Karpas-422 (cell line): ENCODE results near the gene BTBD2. TPM values are rescaled to one million over a fixed set of nuclear protein-coding genes. Genes with fewer than 3 reads are reported as not detected.
A peak's percentile ranks its signal among the peaks of the same experiment; 100 is the strongest.

ENCODE experiments used
- DNase-seq: peaks from one replicate; pipeline ENCODE4 v3.0.0-alpha.2; 2015
- H2AFZ ChIP-seq: fragments of 200-600 bp; sonication (generic); 2 replicates; pipeline ENCODE4 v1.6.1; 2014; ENCODE audit warnings: antibody characterized with exemption, low read length, mixed read lengths
- H3K27ac ChIP-seq: fragments of 200-600 bp; sonication (generic); 2 replicates; pipeline ENCODE4 v1.5.1; 2014; ENCODE audit warnings: mild to moderate bottlenecking, low read length, moderate library complexity
- H3K27me3 ChIP-seq: fragments of 200-600 bp; sonication (generic); 2 replicates; pipeline ENCODE4 v1.6.1; 2014; ENCODE audit warnings: low read length, mixed read lengths
- H3K36me3 ChIP-seq: fragments of 200-600 bp; sonication (generic); 2 replicates; pipeline ENCODE4 v1.6.1; 2014; ENCODE audit warnings: low read length, mixed read lengths; ENCODE audit not compliant: insufficient read depth
- H3K4me1 ChIP-seq: fragments of 200-600 bp; sonication (generic); 2 replicates; pipeline ENCODE4 v1.6.1; 2014; ENCODE audit warnings: mild to moderate bottlenecking, low read length, mixed read lengths
- H3K4me2 ChIP-seq: fragments of 200-600 bp; sonication (generic); 2 replicates; pipeline ENCODE4 v1.6.1; 2014; ENCODE audit warnings: low read length, low read depth, mild to moderate bottlenecking; ENCODE audit not compliant: poor library complexity, severe bottlenecking
- H3K4me3 ChIP-seq: fragments of 200-600 bp; sonication (generic); 2 replicates; pipeline ENCODE4 v1.5.1; 2014; ENCODE audit warnings: mild to moderate bottlenecking, antibody characterized with exemption, low read length, mixed read lengths
- H3K79me2 ChIP-seq: fragments of 200-600 bp; sonication (generic); 2 replicates; pipeline ENCODE4 v1.6.1; 2014; ENCODE audit warnings: mild to moderate bottlenecking, low read length, mixed read lengths
- H3K9ac ChIP-seq: fragments of 200-600 bp; sonication (generic); 2 replicates; pipeline ENCODE4 v1.6.0; 2014; ENCODE audit warnings: low read length
- H3K9me2 ChIP-seq: fragments of 200-600 bp; sonication (generic), shearing (Covaris generic); replicated peaks from 2 replicates; pipeline ENCODE4 v1.6.0; 2014; ENCODE audit warnings: mild to moderate bottlenecking, low read length, moderate library complexity; ENCODE audit not compliant: insufficient read depth
- H3K9me3 ChIP-seq: fragments of 300-700, 200-600 bp; sonication (generic); 2 replicates; pipeline ENCODE4 v1.6.1; 2014; ENCODE audit warnings: low read length, mixed read lengths
- H4K20me1 ChIP-seq: fragments of 200-600 bp; sonication (generic); 2 replicates; pipeline ENCODE4 v1.6.1; 2014; ENCODE audit warnings: mild to moderate bottlenecking, antibody characterized with exemption, low read length, low read depth; ENCODE audit not compliant: insufficient read depth
- total RNA-seq: library from RNA; depleted of rRNA; stranded (reverse); fragments of >200 nt; shearing (Covaris generic); gene quantifications from 2 replicates; pipeline ENCODE4 v1.2.3, GENCODE V29; 2014; ENCODE audit warnings: low replicate concordance

Gene BTBD2
- total RNA-seq, 1 experiment from 2014 or later, result 66.8 TPM

DNA sequence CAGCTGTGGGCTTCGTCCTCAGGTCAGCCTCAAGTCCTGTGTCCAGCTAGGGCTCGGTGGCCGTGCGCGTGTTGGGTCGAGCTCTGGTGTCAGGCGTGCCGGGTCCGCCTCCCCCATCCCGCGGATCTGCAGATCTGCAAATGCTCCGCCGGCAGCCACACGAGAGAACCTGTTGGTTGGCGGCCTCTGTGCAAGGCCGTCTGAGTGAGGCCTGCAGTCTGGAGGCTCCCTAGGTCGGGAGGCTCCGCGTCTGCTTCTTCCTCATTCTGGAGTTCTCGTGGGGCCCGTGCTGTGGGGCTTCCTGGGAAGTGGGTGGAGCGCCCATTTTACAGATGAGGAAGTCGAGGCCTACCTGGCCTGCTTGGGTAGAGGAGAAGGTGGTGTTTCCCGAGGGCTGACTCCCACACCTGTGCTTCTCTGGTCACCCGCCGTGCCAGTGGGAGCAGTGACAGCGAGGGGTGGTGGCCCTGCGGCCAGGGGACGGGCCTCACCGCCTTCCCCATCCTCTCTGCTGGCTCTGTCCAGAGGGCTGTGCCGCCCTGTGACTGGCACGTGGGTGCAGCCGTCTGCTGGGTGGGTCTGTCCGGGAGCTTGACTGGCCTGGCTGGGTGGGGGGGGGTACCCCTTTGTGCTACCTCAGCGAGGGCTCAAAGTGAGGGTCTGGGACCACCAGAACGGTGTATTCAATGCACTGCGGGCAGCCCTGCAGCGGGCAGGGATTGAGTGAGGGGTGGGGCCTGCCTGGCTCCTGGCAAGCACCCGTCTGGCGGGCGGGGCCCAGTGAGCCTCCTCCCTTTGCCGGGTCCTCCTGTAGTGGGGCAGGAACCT lies 71.2 kb downstream of the BTBD2 start:
- Histone ChIP-seq H3K4me2 (no peak overlapping the region), H3K9me2 (no peaks in the 10 kb centered on the region), H3K9ac (no peak overlapping the region), H3K27ac (no peak overlapping the region), H3K36me3 (no peaks in the 10 kb centered on the region), H2AFZ (no peak overlapping the region), H3K4me3 (no peak overlapping the region), H3K79me2 (peaks cover 71% of the 10 kb centered on the region), H3K4me1 (peaks cover 22% of the 10 kb centered on the region), H4K20me1 (peaks cover 24% of the 10 kb centered on the region; the same call in 1 of the 2 replicates), H3K27me3 (no peaks in the 10 kb centered on the region), H3K9me3 (no peaks in the 10 kb centered on the region)
- DNase-seq, result no peak

DNA sequence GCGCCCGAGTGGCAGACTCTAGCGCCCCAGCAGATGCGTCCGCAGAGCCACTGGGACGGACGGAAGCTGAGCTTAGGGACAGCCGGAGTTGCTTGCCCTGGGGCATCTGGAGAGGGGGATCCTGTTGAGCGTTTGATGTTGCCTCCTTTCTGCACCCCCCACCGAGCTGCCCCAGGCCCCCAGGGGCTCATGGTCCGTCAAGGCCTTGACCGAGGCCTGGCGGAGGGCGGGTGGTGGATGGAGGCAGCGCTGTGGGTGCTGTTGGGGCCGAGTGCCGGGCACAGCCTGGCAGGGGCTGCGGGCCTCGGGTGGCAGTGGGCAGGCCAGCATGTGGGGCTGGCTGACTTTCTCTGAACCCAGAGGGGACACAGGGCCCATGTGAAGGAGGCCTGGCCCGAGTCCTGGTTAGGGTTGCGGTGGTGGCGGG lies 71.8 kb downstream of the BTBD2 start:
- DNase-seq, result no peak
- Histone ChIP-seq H3K4me1 (peaks cover 22% of the 10 kb centered on the region), H3K4me2 (peak overlapping the region; percentile 90), H3K79me2 (peaks cover 65% of the 10 kb centered on the region), H3K27ac (no peak overlapping the region; the same call in 1 of the 2 replicates), H4K20me1 (peaks cover 23% of the 10 kb centered on the region; the same call in 1 of the 2 replicates), H2AFZ (no peak overlapping the region), H3K9ac (peak overlapping the region; percentile 97; the same call in 1 of the 2 replicates), H3K9me3 (no peaks in the 10 kb centered on the region), H3K4me3 (peak overlapping the region; percentile 97), H3K36me3 (no peaks in the 10 kb centered on the region), H3K27me3 (no peaks in the 10 kb centered on the region), H3K9me2 (no peaks in the 10 kb centered on the region)

DNA sequence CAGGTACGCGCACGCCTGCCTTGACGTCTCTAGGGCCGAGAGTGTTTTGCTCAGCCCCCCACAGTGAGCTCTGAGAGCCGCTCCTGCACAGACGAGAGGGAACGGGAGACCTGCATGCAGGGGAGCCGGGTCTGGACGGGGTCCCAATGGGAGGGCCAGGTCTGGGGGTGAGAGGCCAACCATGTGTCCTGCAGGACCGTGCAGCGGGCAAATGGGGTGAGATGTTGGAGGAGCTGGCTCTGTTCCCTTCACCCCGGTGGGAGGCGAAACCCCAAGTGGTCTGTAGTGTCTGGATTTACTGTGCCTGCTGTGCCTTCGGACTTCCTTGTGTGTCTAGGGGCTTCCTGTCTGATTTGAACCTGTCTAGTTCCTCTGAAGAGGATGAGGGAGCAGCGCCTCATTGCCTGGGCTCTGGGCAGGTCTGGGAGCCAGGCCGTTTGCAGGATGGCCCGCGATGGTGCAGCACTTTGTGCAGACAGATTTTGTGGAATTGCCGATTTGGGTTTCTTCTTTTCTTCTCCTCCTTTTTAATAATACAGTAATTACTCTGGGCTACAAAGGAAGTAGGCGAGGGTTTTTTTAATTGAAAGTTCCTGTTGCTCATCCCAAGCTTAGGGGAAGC lies 72.5 kb downstream of the BTBD2 start:
- Histone ChIP-seq H3K9me2 (no peaks in the 10 kb centered on the region), H3K27ac (peak overlapping the region; percentile 87), H3K4me1 (peaks cover 22% of the 10 kb centered on the region), H3K79me2 (peaks cover 61% of the 10 kb centered on the region), H3K4me3 (peak overlapping the region; percentile 97), H3K9me3 (no peaks in the 10 kb centered on the region), H3K9ac (peak overlapping the region; percentile 97), H3K27me3 (no peaks in the 10 kb centered on the region), H4K20me1 (peaks cover 20% of the 10 kb centered on the region; the same call in 1 of the 2 replicates), H3K4me2 (peak overlapping the region; percentile 90), H2AFZ (no peak overlapping the region), H3K36me3 (no peaks in the 10 kb centered on the region)
- DNase-seq, result no peak

DNA sequence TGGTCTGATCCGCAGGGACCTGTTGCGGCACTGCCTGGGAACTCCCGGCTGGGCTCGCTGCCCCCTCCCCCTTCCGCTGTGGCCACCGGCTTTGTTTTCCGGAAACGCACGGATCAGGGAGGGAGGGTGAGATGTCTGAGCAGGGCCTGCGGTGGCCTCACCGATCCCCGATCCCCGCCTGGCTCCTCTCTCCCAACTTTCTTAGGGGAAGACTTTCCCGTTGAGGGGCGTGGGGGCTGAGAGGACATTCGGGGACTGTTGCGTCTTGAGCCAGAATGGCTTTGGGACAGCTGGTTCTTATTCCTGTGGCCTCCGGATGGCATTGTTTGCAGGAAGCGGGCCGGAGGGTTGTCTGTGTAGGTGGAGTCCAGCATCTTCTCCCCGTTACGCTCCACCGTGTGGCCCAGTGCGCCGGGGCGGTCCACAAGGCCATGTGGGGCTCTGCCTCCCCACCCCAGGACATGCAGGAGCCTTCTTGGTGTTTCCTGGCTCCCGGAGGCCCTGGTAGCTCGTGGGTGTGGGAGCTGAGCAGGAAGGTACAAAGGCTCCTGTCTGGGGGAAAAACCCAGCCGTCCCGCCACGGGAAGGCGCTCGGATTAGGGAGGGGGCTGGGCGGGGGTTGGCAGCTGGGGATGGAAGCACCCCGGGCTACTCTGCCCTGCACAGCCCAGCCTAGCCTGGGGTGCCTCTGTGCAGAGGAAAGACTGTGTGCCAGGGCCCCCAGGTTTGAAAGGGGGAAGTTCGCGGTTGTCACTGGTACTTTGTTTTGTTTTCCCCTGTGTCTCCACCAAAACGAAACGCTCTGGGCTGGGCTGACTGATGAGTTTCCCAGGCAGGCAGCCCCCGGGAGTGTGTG lies 73.2 kb downstream of the BTBD2 start:
- peak overlapping the region; percentile 90 for H3K4me2 ChIP-seq
- H3K36me3 ChIP-seq, result no peaks in the 10 kb centered on the region
- peaks cover 19% of the 10 kb centered on the region; the same call in 1 of the 2 replicates for H4K20me1 ChIP-seq
- H3K9me2 ChIP-seq, result no peaks in the 10 kb centered on the region
- H3K79me2 ChIP-seq, result peaks cover 54% of the 10 kb centered on the region
- peak overlapping the region; percentile 87 for H3K27ac ChIP-seq
- H3K27me3 ChIP-seq, result no peaks in the 10 kb centered on the region
- peaks cover 22% of the 10 kb centered on the region for H3K4me1 ChIP-seq
- H3K9ac ChIP-seq, result peak overlapping the region; percentile 97
- H3K9me3 ChIP-seq, result no peaks in the 10 kb centered on the region
- peak; percentile 80 for DNase-seq
- H2AFZ ChIP-seq, result no peak overlapping the region
- H3K4me3 ChIP-seq, result peak overlapping the region; percentile 97

DNA sequence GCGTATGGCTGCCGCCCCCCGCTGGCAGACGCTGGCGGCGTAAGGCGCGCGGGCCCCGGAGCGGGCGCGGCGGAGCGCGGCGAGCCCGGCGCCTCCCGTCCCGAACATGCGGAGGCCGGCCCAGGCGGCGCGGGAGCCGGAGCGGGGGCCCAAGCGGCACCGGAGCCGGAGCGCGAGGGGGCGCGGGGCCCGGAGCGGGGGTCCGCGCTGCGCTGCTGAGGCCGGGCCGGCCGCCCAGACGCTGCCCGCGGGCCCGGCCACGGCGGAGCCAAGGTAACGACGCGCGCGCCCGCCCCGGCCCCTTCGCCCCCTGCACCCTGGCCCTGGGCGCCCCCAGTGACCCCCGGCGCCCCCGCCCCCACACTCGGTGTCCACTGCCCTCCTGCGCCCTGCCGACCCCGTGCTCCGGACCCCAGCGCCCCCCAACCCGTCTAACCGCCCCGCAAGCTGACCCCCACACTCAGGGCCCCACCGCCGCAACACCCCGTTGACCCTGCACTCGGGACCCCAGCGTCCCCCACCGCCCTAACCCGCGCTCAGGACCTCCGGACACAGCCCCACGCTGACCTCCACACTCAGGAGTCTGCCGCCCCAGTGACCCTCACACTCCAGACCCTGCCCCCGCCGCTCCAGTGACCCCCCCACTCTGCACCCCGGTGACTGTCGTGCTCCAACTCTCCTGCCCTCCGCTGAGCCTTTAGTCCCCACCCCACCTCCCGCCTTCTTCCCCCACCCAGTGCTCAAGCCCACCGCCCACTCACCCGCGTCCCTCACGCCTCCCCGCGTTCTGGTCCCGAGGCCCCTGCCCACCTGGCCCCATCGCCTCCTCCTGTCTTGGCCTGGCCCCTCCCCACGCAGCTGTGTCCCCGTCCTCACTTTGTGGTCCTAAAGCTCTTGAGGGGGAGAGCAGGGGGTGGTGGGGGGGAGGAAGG lies 74.1 kb downstream of the BTBD2 start, which contains the start of gene CSNK1G2:
TSS of gene CSNK1G2 (plus strand) at position 27 of the 932 bp plus-strand sequence. CDS start 28,601 bp downstream, outside the sequence.
- Histone ChIP-seq H2AFZ (peak within 1 kb of the TSS; percentile 17), H3K4me2 (peak within 1 kb of the TSS; percentile 93), H3K4me3 (peak within 1 kb of the TSS; percentile 97), H3K9me3 (no peaks in the 10 kb centered on the region), H3K9ac (peak within 1 kb of the TSS; percentile 97), H3K36me3 (no peaks in the 10 kb centered on the region), H3K9me2 (no peaks in the 10 kb centered on the region), H4K20me1 (peaks cover 15% of the 10 kb centered on the region; the same call in 1 of the 2 replicates), H3K27me3 (no peaks in the 10 kb centered on the region), H3K4me1 (peaks cover 22% of the 10 kb centered on the region), H3K27ac (peak within 1 kb of the TSS; percentile 87), H3K79me2 (peaks cover 47% of the 10 kb centered on the region)
- peak; percentile 56 for DNase-seq

DNA sequence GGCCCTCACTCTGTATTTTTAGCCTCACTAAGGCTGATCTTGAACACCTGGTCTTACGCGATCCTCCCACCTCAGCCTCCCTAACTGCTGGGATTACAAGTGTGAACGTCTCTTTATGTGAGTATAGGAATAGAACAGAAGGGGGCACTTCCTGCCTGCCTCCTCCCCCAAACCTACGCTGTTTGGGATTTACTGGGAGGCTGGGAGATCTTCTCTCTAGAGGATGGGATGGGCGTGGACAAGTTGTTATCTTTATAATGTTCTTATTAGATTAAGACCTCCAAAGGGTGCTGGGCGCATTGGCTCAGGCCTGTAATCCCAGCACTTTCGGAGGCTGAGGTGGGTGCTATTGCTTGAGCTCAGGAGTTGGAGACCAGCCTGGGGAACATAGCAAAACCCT lies 77.4 kb downstream of the BTBD2 start:
- no peak overlapping the region for H3K9ac ChIP-seq
- no peaks in the 10 kb centered on the region for H3K36me3 ChIP-seq

DNA sequence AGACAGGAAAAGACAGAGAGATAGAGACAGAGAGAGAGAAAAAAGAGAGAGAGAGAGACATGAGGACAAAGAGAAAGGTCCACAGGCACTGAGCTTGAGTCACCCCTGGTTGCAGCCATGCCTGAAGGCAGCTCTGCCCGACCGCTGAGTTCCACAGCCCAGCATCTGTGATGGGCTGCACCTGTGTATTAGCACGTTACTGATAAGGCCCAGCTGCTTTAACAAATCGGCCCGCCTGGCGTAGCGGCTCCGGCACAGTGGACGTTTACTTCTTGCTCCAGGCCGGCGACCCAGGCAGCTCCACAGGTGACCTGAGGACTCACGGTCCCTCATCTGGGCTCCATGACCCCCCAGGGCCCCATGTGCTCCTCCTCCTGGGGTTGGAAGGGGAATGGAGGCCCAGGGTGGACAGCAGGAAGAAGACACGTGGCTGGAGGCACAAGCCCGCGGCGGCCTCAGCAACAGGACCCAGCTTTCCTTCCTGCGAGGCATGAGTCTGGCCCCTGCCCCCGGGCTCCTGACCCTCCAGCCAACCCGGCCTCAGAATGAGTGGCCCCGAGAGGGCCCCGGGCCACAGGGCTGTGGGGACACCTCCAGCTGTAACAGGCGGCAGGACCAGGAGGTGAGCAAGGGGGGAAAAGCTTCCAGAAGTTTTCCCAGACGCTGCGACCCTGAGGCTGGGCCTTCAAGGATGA lies 78.5 kb downstream of the BTBD2 start:
- Histone ChIP-seq H4K20me1 (no peaks in the 10 kb centered on the region), H3K9me2 (no peaks in the 10 kb centered on the region), H3K27ac (no peak overlapping the region), H3K4me2 (no peak overlapping the region), H3K36me3 (no peaks in the 10 kb centered on the region), H3K4me3 (no peak overlapping the region), H3K9me3 (peaks cover 7% of the 10 kb centered on the region; the same call in 1 of the 2 replicates), H2AFZ (no peak overlapping the region), H3K27me3 (no peaks in the 10 kb centered on the region), H3K4me1 (peaks cover 10% of the 10 kb centered on the region), H3K79me2 (peaks cover 8% of the 10 kb centered on the region), H3K9ac (no peak overlapping the region)
- DNase-seq, result no peak

More for the DNA sequence above, 77.4 kb downstream of the BTBD2 start:
- H3K27ac ChIP-seq, result no peak overlapping the region
- H3K9me2 ChIP-seq, result no peaks in the 10 kb centered on the region
- H3K79me2 ChIP-seq, result peaks cover 18% of the 10 kb centered on the region
- no peak overlapping the region for H2AFZ ChIP-seq
- no peaks in the 10 kb centered on the region for H3K27me3 ChIP-seq
- H4K20me1 ChIP-seq, result peaks cover 4% of the 10 kb centered on the region; the same call in 1 of the 2 replicates
- no peak for DNase-seq
- H3K4me3 ChIP-seq, result no peak overlapping the region
- peaks cover 4% of the 10 kb centered on the region; the same call in 1 of the 2 replicates for H3K9me3 ChIP-seq
- H3K4me1 ChIP-seq, result peaks cover 15% of the 10 kb centered on the region
- no peak overlapping the region for H3K4me2 ChIP-seq
